HepG2 (cell line): Measurements from ENCODE around the gene ZFYVE27. TPM values are rescaled to one million over a fixed set of nuclear protein-coding genes. Genes with fewer than 3 reads are reported as not detected.

Experiments used
- ATAD3A ChIP-seq: sonication (generic); formaldehyde crosslinking; IDR thresholded peaks from 2 replicates; pipeline ENCODE4 v1.4.0; 2020; ENCODE audit warnings: missing genetic modification reagents
- FOXC1 ChIP-seq: sonication (generic); formaldehyde crosslinking; IDR thresholded peaks from 2 replicates; pipeline ENCODE4 v1.8.0; 2022; ENCODE audit warnings: mild to moderate bottlenecking, missing genetic modification reagents, borderline replicate concordance
- FOXM1 ChIP-seq: sonication (generic); formaldehyde crosslinking; IDR thresholded peaks from 2 replicates; pipeline ENCODE4 v1.5.0; 2020; ENCODE audit warnings: missing genetic modification reagents
- KDM2A ChIP-seq: sonication (generic); formaldehyde crosslinking; IDR thresholded peaks from 2 replicates; pipeline ENCODE4 v1.4.0; 2020; ENCODE audit warnings: low read depth, missing genetic modification reagents, borderline replicate concordance
- MEIS2 ChIP-seq: sonication (generic); formaldehyde crosslinking; IDR thresholded peaks from 2 replicates; pipeline ENCODE4 v1.9.0; 2021; ENCODE audit warnings: mild to moderate bottlenecking, missing genetic modification reagents
- MIER3 ChIP-seq: IDR thresholded peaks from 2 replicates; pipeline ENCODE4 v1.6.1; 2016; ENCODE audit warnings: missing compliant biosample characterization, borderline replicate concordance
- MTF2 ChIP-seq: sonication (generic); formaldehyde crosslinking; IDR thresholded peaks from 2 replicates; pipeline ENCODE4 v1.5.0; 2020; ENCODE audit warnings: missing genetic modification reagents, borderline replicate concordance
- NFE2 ChIP-seq: sonication (generic); formaldehyde crosslinking; IDR thresholded peaks from 2 replicates; pipeline ENCODE4 v1.4.0; 2020; ENCODE audit warnings: missing genetic modification reagents
- NFKB2 ChIP-seq: sonication (generic); formaldehyde crosslinking; IDR thresholded peaks from 2 replicates; pipeline ENCODE4 v1.4.0; 2020; ENCODE audit warnings: missing genetic modification reagents, borderline replicate concordance
- NFYB ChIP-seq: sonication (generic); formaldehyde crosslinking; IDR thresholded peaks from 2 replicates; pipeline ENCODE4 v1.4.0; 2020; ENCODE audit warnings: missing genetic modification reagents
- TRIM24 ChIP-seq: sonication (generic); formaldehyde crosslinking; IDR thresholded peaks from 2 replicates; pipeline ENCODE4 v1.8.0; 2022; ENCODE audit warnings: mild to moderate bottlenecking, missing genetic modification reagents
- ZBTB7B ChIP-seq: sonication (generic); formaldehyde crosslinking; IDR thresholded peaks from 2 replicates; pipeline ENCODE4 v1.4.0; 2020; ENCODE audit warnings: missing genetic modification reagents
- ZFY ChIP-seq: sonication (generic); formaldehyde crosslinking; IDR thresholded peaks from 2 replicates; pipeline ENCODE4 v1.4.0; 2020; ENCODE audit warnings: missing genetic modification reagents
- ZNF225 ChIP-seq: sonication (generic); formaldehyde crosslinking; IDR thresholded peaks from 2 replicates; pipeline ENCODE4 v1.4.0; 2020; ENCODE audit warnings: mild to moderate bottlenecking, missing genetic modification reagents
- ZNF329 ChIP-seq: sonication (generic); formaldehyde crosslinking; IDR thresholded peaks from 2 replicates; pipeline ENCODE4 v1.9.0; 2021; ENCODE audit warnings: low read depth, mild to moderate bottlenecking, missing genetic modification reagents
- ZNF331 ChIP-seq: sonication (generic); formaldehyde crosslinking; IDR thresholded peaks from 2 replicates; pipeline ENCODE4 v1.4.0; 2020; ENCODE audit warnings: missing genetic modification reagents
- ZNF468 ChIP-seq: sonication (generic); formaldehyde crosslinking; IDR thresholded peaks from 2 replicates; pipeline ENCODE4 v1.8.0; 2022; ENCODE audit warnings: mild to moderate bottlenecking, moderate library complexity, missing genetic modification reagents
- ZNF550 ChIP-seq: sonication (generic); formaldehyde crosslinking; IDR thresholded peaks from 2 replicates; pipeline ENCODE4 v1.4.0; 2020; ENCODE audit warnings: mild to moderate bottlenecking, missing genetic modification reagents, borderline replicate concordance
- ZNF768 ChIP-seq: sonication (generic); formaldehyde crosslinking; IDR thresholded peaks from 2 replicates; pipeline ENCODE4 v1.4.0; 2020; ENCODE audit warnings: missing genetic modification reagents
- ZNF776 ChIP-seq: sonication (generic); formaldehyde crosslinking; IDR thresholded peaks from 2 replicates; pipeline ENCODE4 v1.4.0; 2020; ENCODE audit warnings: mild to moderate bottlenecking, missing genetic modification reagents
- ZNF777 ChIP-seq: sonication (generic); formaldehyde crosslinking; IDR thresholded peaks from 2 replicates; pipeline ENCODE4 v1.4.0; 2020; ENCODE audit warnings: missing genetic modification reagents
- ZNF800 ChIP-seq: sonication (generic); formaldehyde crosslinking; IDR thresholded peaks from 2 replicates; pipeline ENCODE4 v1.4.0; 2020; ENCODE audit warnings: missing genetic modification reagents
- ZNF850 ChIP-seq: sonication (generic); formaldehyde crosslinking; conservative IDR thresholded peaks from 2 replicates; pipeline ENCODE4 v1.9.0; 2021; ENCODE audit warnings: mild to moderate bottlenecking, missing genetic modification reagents
- polyA plus RNA-seq, 8 experiments: library from polyadenylated mRNA; depleted of rRNA in 3 of 8; stranded (reverse) in 7 of 8; unstranded in 1 of 8; fragments of >200 nt; fragmentation: Illumina TruSeq in 4 of 8; extraction: Trizol in 4 of 8; gene quantifications; 2 replicates each; pipeline versions ENCODE4 v1.2.1 to v1.2.3, GENCODE V29; 2011 to 2016; ENCODE audit warnings: low read depth in 4 of 8, missing spikeins in 1 of 8, mixed read lengths in 1 of 8; ENCODE audit not compliant: insufficient read depth in 1 of 8
- total RNA-seq, 5 experiments: library from RNA; depleted of rRNA; stranded (reverse); fragments of >200 nt; fragmentation: Illumina TruSeq; extraction: Trizol; gene quantifications; 2 replicates each; pipeline ENCODE4 v1.2.3, GENCODE V29; 2016; ENCODE audit warnings: low read depth in 1 of 5
- TF ChIP-seq, protein P1 (sequence below): sonication (generic); formaldehyde crosslinking; IDR thresholded peaks from 2 replicates; pipeline ENCODE4 v1.9.0; 2021; ENCODE audit warnings: missing genetic modification reagents, borderline replicate concordance
- TF ChIP-seq, protein P2 (sequence below): sonication (generic); formaldehyde crosslinking; conservative IDR thresholded peaks from 2 replicates; pipeline ENCODE4 v1.4.0; 2020; ENCODE audit warnings: missing genetic modification reagents

ZFYVE27 gene
- total and polyA plus RNA-seq, 2 of the 13 experiments (the other 11 are each of a cell fraction or from before 2014, with no cell fraction given): 19.7 to 20.5 TPM

DNA sequence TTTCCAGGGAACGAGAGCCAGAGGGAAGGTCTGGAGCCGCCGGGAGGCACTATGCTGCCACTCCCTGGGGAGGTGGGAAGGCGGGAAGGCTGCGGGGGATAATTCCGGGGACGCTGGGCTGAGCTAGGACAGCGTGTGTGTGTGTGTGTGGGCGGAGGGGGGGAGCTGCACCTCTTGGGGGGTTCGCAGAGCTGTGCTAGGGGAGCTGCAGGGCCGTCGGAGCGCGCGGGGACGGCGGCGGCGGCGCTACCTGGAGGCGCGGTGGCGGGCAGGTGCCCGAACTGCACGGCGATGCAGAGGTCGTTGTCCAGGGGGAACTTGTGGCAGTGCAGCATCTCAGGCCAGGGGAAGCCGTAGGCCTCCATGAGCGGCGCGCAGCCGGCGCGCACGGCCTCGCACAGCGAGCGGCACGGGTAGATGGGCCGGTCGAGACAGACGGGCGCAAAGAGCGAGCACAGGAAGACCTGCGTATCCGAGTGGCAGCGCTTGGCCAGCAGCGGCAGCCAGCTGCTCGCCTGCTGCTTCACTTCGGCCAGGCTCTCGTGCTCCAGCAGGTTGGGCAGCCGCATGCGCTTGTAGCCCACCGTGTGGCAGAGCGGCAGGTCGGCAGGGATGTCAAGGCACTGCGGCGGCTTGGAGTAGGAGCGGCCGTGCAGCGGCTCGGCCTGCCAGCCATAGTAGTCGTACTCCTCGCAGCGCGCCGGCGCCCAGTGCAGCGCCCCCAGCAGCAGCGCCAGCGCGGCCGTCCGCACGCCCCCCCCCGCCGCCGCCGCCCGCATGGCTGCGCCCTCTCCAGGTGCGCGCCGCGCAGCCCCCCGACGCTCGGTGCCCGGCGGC is 34.3 kb downstream of the ZFYVE27 start (continued):
- TF ChIP-seq MIER3 (CRISPR knock-in tag) (no peak), ZNF225 (CRISPR knock-in tag) (no peak), ZNF777 (CRISPR knock-in tag) (peak; percentile 87), FOXM1 (CRISPR knock-in tag) (no peak), ZNF776 (CRISPR knock-in tag) (no peak), ZNF329 (CRISPR knock-in tag) (no peak), ATAD3A (no peak), NFYB (CRISPR knock-in tag) (no peak), ZFY (CRISPR knock-in tag) (peak; percentile 30; the same call in 1 of the 2 replicates), TRIM24 (no peak), ZNF768 (CRISPR knock-in tag) (peak; percentile 35; the same call in 1 of the 2 replicates), ZNF800 (CRISPR knock-in tag) (peak; percentile 100), FOXC1 (CRISPR knock-in tag) (no peak), ZNF468 (no peak), KDM2A (CRISPR knock-in tag) (peak; percentile 41; the same call in 1 of the 2 replicates), NFE2 (CRISPR knock-in tag) (no peak), ZBTB7B (CRISPR knock-in tag) (no peak), MTF2 (CRISPR knock-in tag) (peak; percentile 74; the same call in 1 of the 2 replicates), ZNF331 (CRISPR knock-in tag) (0 out of 2 replicates have a peak, but pooled peaks have one; percentile 9), MEIS2 (CRISPR knock-in tag) (no peak), ZNF850 (CRISPR knock-in tag) (no peak), NFKB2 (CRISPR knock-in tag) (no peak), ZNF550 (no peak)
- TF ChIP-seq, protein P1, sequence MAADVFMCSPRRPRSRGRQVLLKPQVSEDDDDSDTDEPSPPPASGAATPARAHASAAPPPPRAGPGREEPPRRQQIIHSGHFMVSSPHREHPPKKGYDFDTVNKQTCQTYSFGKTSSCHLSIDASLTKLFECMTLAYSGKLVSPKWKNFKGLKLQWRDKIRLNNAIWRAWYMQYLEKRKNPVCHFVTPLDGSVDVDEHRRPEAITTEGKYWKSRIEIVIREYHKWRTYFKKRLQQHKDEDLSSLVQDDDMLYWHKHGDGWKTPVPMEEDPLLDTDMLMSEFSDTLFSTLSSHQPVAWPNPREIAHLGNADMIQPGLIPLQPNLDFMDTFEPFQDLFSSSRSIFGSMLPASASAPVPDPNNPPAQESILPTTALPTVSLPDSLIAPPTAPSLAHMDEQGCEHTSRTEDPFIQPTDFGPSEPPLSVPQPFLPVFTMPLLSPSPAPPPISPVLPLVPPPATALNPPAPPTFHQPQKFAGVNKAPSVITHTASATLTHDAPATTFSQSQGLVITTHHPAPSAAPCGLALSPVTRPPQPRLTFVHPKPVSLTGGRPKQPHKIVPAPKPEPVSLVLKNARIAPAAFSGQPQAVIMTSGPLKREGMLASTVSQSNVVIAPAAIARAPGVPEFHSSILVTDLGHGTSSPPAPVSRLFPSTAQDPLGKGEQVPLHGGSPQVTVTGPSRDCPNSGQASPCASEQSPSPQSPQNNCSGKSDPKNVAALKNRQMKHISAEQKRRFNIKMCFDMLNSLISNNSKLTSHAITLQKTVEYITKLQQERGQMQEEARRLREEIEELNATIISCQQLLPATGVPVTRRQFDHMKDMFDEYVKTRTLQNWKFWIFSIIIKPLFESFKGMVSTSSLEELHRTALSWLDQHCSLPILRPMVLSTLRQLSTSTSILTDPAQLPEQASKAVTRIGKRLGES (CRISPR knock-in tag): no peak
- TF ChIP-seq, protein P2, sequence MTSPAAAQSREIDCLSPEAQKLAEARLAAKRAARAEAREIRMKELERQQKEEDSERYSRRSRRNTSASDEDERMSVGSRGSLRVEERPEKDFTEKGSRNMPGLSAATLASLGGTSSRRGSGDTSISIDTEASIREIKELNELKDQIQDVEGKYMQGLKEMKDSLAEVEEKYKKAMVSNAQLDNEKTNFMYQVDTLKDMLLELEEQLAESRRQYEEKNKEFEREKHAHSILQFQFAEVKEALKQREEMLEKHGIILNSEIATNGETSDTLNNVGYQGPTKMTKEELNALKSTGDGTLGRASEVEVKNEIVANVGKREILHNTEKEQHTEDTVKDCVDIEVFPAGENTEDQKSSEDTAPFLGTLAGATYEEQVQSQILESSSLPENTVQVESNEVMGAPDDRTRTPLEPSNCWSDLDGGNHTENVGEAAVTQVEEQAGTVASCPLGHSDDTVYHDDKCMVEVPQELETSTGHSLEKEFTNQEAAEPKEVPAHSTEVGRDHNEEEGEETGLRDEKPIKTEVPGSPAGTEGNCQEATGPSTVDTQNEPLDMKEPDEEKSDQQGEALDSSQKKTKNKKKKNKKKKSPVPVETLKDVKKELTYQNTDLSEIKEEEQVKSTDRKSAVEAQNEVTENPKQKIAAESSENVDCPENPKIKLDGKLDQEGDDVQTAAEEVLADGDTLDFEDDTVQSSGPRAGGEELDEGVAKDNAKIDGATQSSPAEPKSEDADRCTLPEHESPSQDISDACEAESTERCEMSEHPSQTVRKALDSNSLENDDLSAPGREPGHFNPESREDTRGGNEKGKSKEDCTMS (CRISPR knock-in tag): no peak
